ENCODE measurements around the gene CACNB4. TPM values are rescaled to one million over a fixed set of nuclear protein-coding genes. Genes with fewer than 3 reads are reported as not detected.

CACNB4 gene
- total RNA-seq, 4 donors from 2014 or later = 0.20 to 1.6 (median 0.90) TPM

GRCh38 chr2:151860613-151861146 lies 238.2 kb downstream of the CACNB4 start:
- TF ChIP-seq POLR2AphosphoS5 (IDR thresholded peaks at IDR 0.05) (peak in 1 of 3 donors; percentile 55), CTCF (IDR thresholded peaks at IDR 0.05) (no peak)
- in situ Hi-C loops (cut with MboI; ENCODE audit: low pct_ligation_motif_present in 1 of 4, low pct_unique_long_range_greater_than_20kb in 1 of 4, low sequenced_read_pairs in 3 of 4) (no loop called here), intact Hi-C loops (cut with DNase I; ENCODE audit: low total_unique reads) (no loop called here)
- Histone ChIP-seq H3K4me3 (no peak overlapping the region), H3K27me3 (no peaks in the 10 kb centered on the region), H3K9me3 (no peaks in the 10 kb centered on the region), H3K27ac (no peak overlapping the region), H3K4me1 (no peaks in the 10 kb centered on the region), H3K36me3 (no peaks in the 10 kb centered on the region)
- 80 to 100% methylated on average over 1 to 5 of the region's 5 CpGs for WGBS, 2 donors (ENCODE audit: low coverage in 1 of 2)
- no peak for DNase-seq

- 74 to 90% methylated on average over 4 of the region's 4 CpGs for WGBS, 2 donors (ENCODE audit: low coverage in 1 of 2)
- intact Hi-C loops (cut with DNase I; ENCODE audit: low total_unique reads) = no loop called here
These were observed 238.6 kb downstream of the CACNB4 start for GRCh38 chr2:151860210-151860609.

GRCh38 chr2:151857650-151858049 lies 241.2 kb downstream of the CACNB4 start:
- Histone ChIP-seq H3K4me1 (no peaks in the 10 kb centered on the region), H3K9me3 (no peaks in the 10 kb centered on the region), H3K27ac (no peak overlapping the region), H3K4me3 (no peak overlapping the region), H3K36me3 (no peaks in the 10 kb centered on the region), H3K27me3 (no peaks in the 10 kb centered on the region)
- intact Hi-C loops (cut with DNase I; ENCODE audit: low total_unique reads) = no loop called here
- in situ Hi-C loops (cut with MboI; ENCODE audit: low pct_ligation_motif_present in 1 of 4, low pct_unique_long_range_greater_than_20kb in 1 of 4, low sequenced_read_pairs in 3 of 4) = no loop called here
- TF ChIP-seq EP300 (IDR thresholded peaks at IDR 0.05; ENCODE audit: low read depth) (no peak), CTCF (IDR thresholded peaks at IDR 0.05) (no peak), POLR2AphosphoS5 (IDR thresholded peaks at IDR 0.05) (no peak), POLR2A (IDR thresholded peaks at IDR 0.05) (no peak)
- no peak for DNase-seq

More at GRCh38 chr2:151860210-151860609, 238.6 kb downstream of the CACNB4 start:
- no peak for DNase-seq
- Histone ChIP-seq H3K4me3 (no peak overlapping the region), H3K36me3 (no peaks in the 10 kb centered on the region), H3K4me1 (no peaks in the 10 kb centered on the region), H3K27me3 (no peaks in the 10 kb centered on the region), H3K9me3 (no peaks in the 10 kb centered on the region), H3K27ac (no peak overlapping the region)
- in situ Hi-C loops (cut with MboI; ENCODE audit: low pct_ligation_motif_present in 1 of 4, low pct_unique_long_range_greater_than_20kb in 1 of 4, low sequenced_read_pairs in 3 of 4) = no loop called here
- TF ChIP-seq CTCF (IDR thresholded peaks at IDR 0.05) (no peak), POLR2AphosphoS5 (IDR thresholded peaks at IDR 0.05) (no peak), EP300 (IDR thresholded peaks at IDR 0.05; ENCODE audit: low read depth) (no peak), POLR2A (IDR thresholded peaks at IDR 0.05) (no peak)

- Histone ChIP-seq H3K36me3 (no peaks in the 10 kb centered on the region), H3K4me1 (no peaks in the 10 kb centered on the region), H3K27ac (no peak overlapping the region), H3K9me3 (no peaks in the 10 kb centered on the region), H3K4me3 (no peak overlapping the region), H3K27me3 (no peaks in the 10 kb centered on the region)
- TF ChIP-seq POLR2A (IDR thresholded peaks at IDR 0.05) (no peak), CTCF (IDR thresholded peaks at IDR 0.05) (no peak), POLR2AphosphoS5 (IDR thresholded peaks at IDR 0.05) (no peak), EP300 (IDR thresholded peaks at IDR 0.05; ENCODE audit: low read depth) (no peak)
- intact Hi-C loops (cut with DNase I; ENCODE audit: low total_unique reads) = no loop called here
- DNase-seq = no peak
- in situ Hi-C loops (cut with MboI; ENCODE audit: low pct_ligation_motif_present in 1 of 4, low pct_unique_long_range_greater_than_20kb in 1 of 4, low sequenced_read_pairs in 3 of 4) = no loop called here
- 79% methylated on average over 3 of the region's 3 CpGs for WGBS, 2 donors (ENCODE audit: low coverage in 1 of 2)
These were observed 243.7 kb downstream of the CACNB4 start for GRCh38 chr2:151855111-151855510.
